Epithelial cell of prostate (primary cell): ENCODE measurements around the gene CHST15.

Source experiments
- DNase-seq: peaks from one replicate; pipeline ENCODE4 v3.0.0-alpha.2; 2011; ENCODE audit warnings: low read depth, low spot score
- H3K27ac ChIP-seq: fragments of 450-650 bp; 2 replicates; pipeline ENCODE4 v1.5.1; 2017; ENCODE audit warnings: mild to moderate bottlenecking

The CHST15 gene

GRCh38 chr10:124050021-124051015, 43.1 kb downstream of the CHST15 start:
- H3K27ac ChIP-seq = no peak overlapping the region
- DNase-seq = no peak

- no peak overlapping the region for H3K27ac ChIP-seq
- DNase-seq = peak; percentile 41
Measured at GRCh38 chr10:124049484-124049883, 43.9 kb downstream of the CHST15 start.

GRCh38 chr10:124048371-124049290, 44.8 kb downstream of the CHST15 start:
- H3K27ac ChIP-seq = no peak overlapping the region
- DNase-seq = no peak

- H3K27ac ChIP-seq = no peak overlapping the region
- no peak for DNase-seq
Measured at GRCh38 chr10:124047427-124048152, 45.8 kb downstream of the CHST15 start.

- no peak for DNase-seq
- no peak overlapping the region for H3K27ac ChIP-seq
Measured at GRCh38 chr10:124045801-124046355, 47.5 kb downstream of the CHST15 start.

- no peak overlapping the region for H3K27ac ChIP-seq
Measured at GRCh38 chr10:124045276-124045675, 48.1 kb downstream of the CHST15 start.

GRCh38 chr10:124044143-124044862, 49.1 kb downstream of the CHST15 start:
- DNase-seq = no peak
- H3K27ac ChIP-seq = no peak overlapping the region

More at GRCh38 chr10:124045276-124045675, 48.1 kb downstream of the CHST15 start:
- DNase-seq = no peak

GRCh38 chr10:124043310-124044142, 49.9 kb downstream of the CHST15 start:
- H3K27ac ChIP-seq = peak overlapping the region; percentile 8
- no peak for DNase-seq

GRCh38 chr10:124042656-124043309, 50.6 kb downstream of the CHST15 start:
- no peak for DNase-seq
- H3K27ac ChIP-seq = peak overlapping the region; percentile 8

- DNase-seq = no peak
Measured at GRCh38 chr10:124041675-124042445, 51.5 kb downstream of the CHST15 start.

GRCh38 chr10:124040451-124041188, 52.8 kb downstream of the CHST15 start:
- no peak overlapping the region for H3K27ac ChIP-seq
- DNase-seq = no peak

More at GRCh38 chr10:124041675-124042445, 51.5 kb downstream of the CHST15 start:
- H3K27ac ChIP-seq = no peak overlapping the region

GRCh38 chr10:124039483-124040013, 53.9 kb downstream of the CHST15 start:
- DNase-seq = no peak
- H3K27ac ChIP-seq = no peak overlapping the region

- no peak overlapping the region for H3K27ac ChIP-seq
- DNase-seq = no peak
Measured at GRCh38 chr10:124037784-124038183, 55.6 kb downstream of the CHST15 start.

- H3K27ac ChIP-seq = no peak overlapping the region
- no peak for DNase-seq
Measured at GRCh38 chr10:124037286-124037685, 56.1 kb downstream of the CHST15 start.

GRCh38 chr10:124036746-124037145, 56.7 kb downstream of the CHST15 start:
- DNase-seq = no peak
- no peak overlapping the region for H3K27ac ChIP-seq

GRCh38 chr10:124035928-124036558, 57.4 kb downstream of the CHST15 start:
- no peak for DNase-seq
- no peak overlapping the region for H3K27ac ChIP-seq
